Measurements from ENCODE around the gene EXOC4.

GRCh38 chr7:133292631-133293030, 39.8 kb downstream of the EXOC4 start:
- no peak for TF ChIP-seq CTCF (IDR thresholded peaks at IDR 0.05 in 4 of 5, conservative IDR thresholded peaks at IDR 0.05 in 1 of 5)
- TF ChIP-seq POLR2A (IDR thresholded peaks at IDR 0.05): no peak

Data from gastrocnemius medialis (tissue), 4 donors.